T-cell (primary cell): ENCODE results near the gene FGL2. TPM values are rescaled to one million over a fixed set of nuclear protein-coding genes. Genes with fewer than 3 reads are reported as not detected.
A peak's percentile ranks its signal among the peaks of the same experiment; 100 is the strongest.
"Not testable (repeated sequence)": the region's sequence is repeated elsewhere in the genome, so short reads cannot be mapped to it uniquely, and the experiment has no call there.

Experiments
- ATAC-seq, 4 experiments: fragments of 200-7000 bp in 3 of 4; fragments of 150-1000 bp in 1 of 4; cut with Tn5 transposase; replicated peaks in 1 of 4; 1 replicate in 3 of 4; 2 replicates in 1 of 4; pipeline ENCODE4 v1.10.0; 2021; ENCODE audit warnings: moderate library complexity in 3 of 4, mild to moderate bottlenecking in 2 of 4, moderate number of reproducible peaks in 1 of 4
- CTCF ChIA-PET, 2 donors: fragments of 300-600 bp; sonication (Branson Sonifier 250); formaldehyde crosslinking; loops; one replicate each; lab custom pipeline; 2022; ENCODE audit warnings: antibody characterized with exemption in 2 of 2; lab: Charles Lee
- POLR2A ChIA-PET, 2 donors: fragments of 300-600 bp; sonication (Branson Sonifier 250); formaldehyde crosslinking; loops; one replicate each; lab custom pipeline; 2022; ENCODE audit warnings: antibody characterized with exemption in 2 of 2; lab: Charles Lee
- DNase-seq, 35 experiments: peaks; one replicate each; pipeline versions ENCODE4 v3.0.0 to v3.0.0-alpha.2; 2013 to 2023
- H3K27ac ChIP-seq: one replicate; pipeline ENCODE4 v1.5.1; 2013; ENCODE audit warnings: low read length
- H3K27me3 ChIP-seq, 2 experiments: replicated peaks in 1 of 2; 1 replicate in 1 of 2; 2 replicates in 1 of 2; pipeline versions ENCODE4 v1.6.1 to v1.7.0; 2013; ENCODE audit warnings: low read length in 1 of 2, mixed read lengths in 1 of 2; ENCODE audit not compliant: control insufficient read depth in 2 of 2, insufficient read depth in 2 of 2; ENCODE audit errors: extremely low read depth in 1 of 2
- H3K36me3 ChIP-seq, 2 donors: 1 replicate in 1 of 2; 2 replicates in 1 of 2; pipeline versions ENCODE4 v1.6.1 to v1.7.0; 2013; ENCODE audit warnings: low read length in 1 of 2; ENCODE audit not compliant: control insufficient read depth in 2 of 2, insufficient read depth in 1 of 2; ENCODE audit errors: extremely low read depth in 1 of 2
- H3K4me1 ChIP-seq, 2 experiments: 1 replicate in 1 of 2; 2 replicates in 1 of 2; pipeline versions ENCODE4 v1.6.1 to v1.7.0; 2013; ENCODE audit warnings: low read length in 2 of 2, mixed read lengths in 1 of 2; ENCODE audit not compliant: insufficient read depth in 2 of 2, control insufficient read depth in 1 of 2; ENCODE audit errors: extremely low read depth in 1 of 2
- H3K4me3 ChIP-seq, 2 donors: 1 replicate in 1 of 2; 2 replicates in 1 of 2; pipeline versions ENCODE4 v1.5.1 to v1.7.0; 2013; ENCODE audit warnings: mild to moderate bottlenecking in 2 of 2, low read length in 1 of 2, moderate library complexity in 1 of 2; ENCODE audit not compliant: control insufficient read depth in 1 of 2; ENCODE audit errors: extremely low read depth in 1 of 2
- H3K9me3 ChIP-seq: 2 replicates; pipeline ENCODE4 v1.7.0; 2013
- H3K27ac Mint-ChIP-seq, 2 donors: one replicate each; pipeline ENCODE4 v1.8.0; 2020 to 2021; ENCODE audit warnings: mild to moderate bottlenecking in 2 of 2, mixed read lengths in 2 of 2
- H3K27me3 Mint-ChIP-seq, 2 donors: one replicate each; pipeline ENCODE4 v1.8.0; 2021 to 2022; ENCODE audit warnings: mixed read lengths in 2 of 2
- H3K36me3 Mint-ChIP-seq: one replicate; pipeline ENCODE4 v1.8.0; 2021; ENCODE audit warnings: mixed read lengths
- H3K4me1 Mint-ChIP-seq, 3 donors: one replicate each; pipeline ENCODE4 v1.8.0; 2020 to 2022; ENCODE audit warnings: mixed read lengths in 3 of 3, mild to moderate bottlenecking in 1 of 3
- H3K4me3 Mint-ChIP-seq, 3 donors: one replicate each; pipeline ENCODE4 v1.8.0; 2020 to 2022; ENCODE audit warnings: mild to moderate bottlenecking in 3 of 3, mixed read lengths in 3 of 3, moderate library complexity in 3 of 3
- H3K9me3 Mint-ChIP-seq, 3 donors: one replicate each; pipeline ENCODE4 v1.8.0; 2020 to 2022; ENCODE audit warnings: mixed read lengths in 3 of 3
- WGBS: methylation state at CpG from one replicate; pipeline ENCODE4 v1.1.5; 2013; ENCODE audit warnings: missing lambda C conversion rate; ENCODE audit not compliant: insufficient coverage; 5-methylcytosine and 5-hydroxymethylcytosine counted together
- total RNA-seq, 35 experiments: library from RNA in 6 of 35; stranded (reverse) in 6 of 35; fragments of 120-200 nt in 1 of 35; gene quantifications; one replicate each; pipeline versions ENCODE4 v1.2.1 to v1.2.4 and lab custom pipeline; 2013 to 2026

Gene FGL2
- total RNA-seq, 5 donors from 2014 or later (not counting 1 experiment from before 2014, with no cell fraction given): 2.0 to 3.1 (median 2.5) TPM

- H3K4me3 Mint-ChIP-seq, ATAC-seq, POLR2A ChIA-PET, H3K36me3 Mint-ChIP-seq, H3K27ac ChIP-seq, H3K36me3 ChIP-seq, H3K27me3 ChIP-seq, H3K27ac Mint-ChIP-seq, H3K27me3 Mint-ChIP-seq, DNase-seq, CTCF ChIA-PET, H3K9me3 ChIP-seq, H3K4me1 ChIP-seq, H3K4me3 ChIP-seq, H3K9me3 Mint-ChIP-seq: not testable (repeated sequence)
- H3K4me1 Mint-ChIP-seq: peaks cover 0 to 13% (median 8%) of the 10 kb centered on the region in 3 donors
- no CpG with 5 or more reads among the region's 5 CpGs for WGBS
Measured at GRCh38 chr7:77155601-77156377, 43.8 kb downstream of the FGL2 start.

- H3K27me3 ChIP-seq, H3K9me3 Mint-ChIP-seq, H3K4me1 ChIP-seq, H3K4me3 ChIP-seq, H3K4me3 Mint-ChIP-seq, H3K27ac ChIP-seq, H3K36me3 ChIP-seq, H3K27ac Mint-ChIP-seq, H3K9me3 ChIP-seq, DNase-seq, CTCF ChIA-PET, H3K27me3 Mint-ChIP-seq, H3K36me3 Mint-ChIP-seq, POLR2A ChIA-PET: not testable (repeated sequence)
- peaks cover 0 to 13% (median 8%) of the 10 kb centered on the region in 3 donors for H3K4me1 Mint-ChIP-seq
- ATAC-seq: peak in 3 of 4 experiments; percentile 17 to 63 (median 32)
- 20% methylated on average over 1 of the region's 3 CpGs for WGBS
Measured at GRCh38 chr7:77154917-77155464, 44.6 kb downstream of the FGL2 start.

- H3K4me1 Mint-ChIP-seq, ATAC-seq, H3K4me3 Mint-ChIP-seq, CTCF ChIA-PET, H3K9me3 ChIP-seq, H3K27me3 Mint-ChIP-seq, DNase-seq, H3K36me3 Mint-ChIP-seq, H3K27ac Mint-ChIP-seq, H3K4me1 ChIP-seq, H3K36me3 ChIP-seq, H3K27me3 ChIP-seq, H3K4me3 ChIP-seq, POLR2A ChIA-PET, H3K27ac ChIP-seq, H3K9me3 Mint-ChIP-seq: not testable (repeated sequence)
Measured at GRCh38 chr7:77152232-77152631, 47.4 kb downstream of the FGL2 start.

Other genes with a start within 250 kb of the FGL2 start
- not detected for gene SPDYE17, start 167.5 kb downstream of the FGL2 start, total RNA-seq
- gene SPDYE18, start 137.3 kb downstream of the FGL2 start, total RNA-seq: 1 to 10 TPM; 1.3 to 3.0 (median 2.1) TPM
- gene CCDC146, start 77.2 kb downstream of the FGL2 start, total RNA-seq: 10 to 100 TPM; 10.6 to 14.7 (median 14.1) TPM
- gene GSAP, start 216.5 kb upstream of the FGL2 start, total RNA-seq: 10 to 100 TPM; 17.7 to 40.0 (median 25.7) TPM